ENCODE data around the gene SAMD4A. TPM values are rescaled to one million over a fixed set of nuclear protein-coding genes. Genes with fewer than 3 reads are reported as not detected.

Gene SAMD4A
- total and polyA plus RNA-seq, 12 donors, result 14.0 to 284 (median 191) TPM

DNA sequence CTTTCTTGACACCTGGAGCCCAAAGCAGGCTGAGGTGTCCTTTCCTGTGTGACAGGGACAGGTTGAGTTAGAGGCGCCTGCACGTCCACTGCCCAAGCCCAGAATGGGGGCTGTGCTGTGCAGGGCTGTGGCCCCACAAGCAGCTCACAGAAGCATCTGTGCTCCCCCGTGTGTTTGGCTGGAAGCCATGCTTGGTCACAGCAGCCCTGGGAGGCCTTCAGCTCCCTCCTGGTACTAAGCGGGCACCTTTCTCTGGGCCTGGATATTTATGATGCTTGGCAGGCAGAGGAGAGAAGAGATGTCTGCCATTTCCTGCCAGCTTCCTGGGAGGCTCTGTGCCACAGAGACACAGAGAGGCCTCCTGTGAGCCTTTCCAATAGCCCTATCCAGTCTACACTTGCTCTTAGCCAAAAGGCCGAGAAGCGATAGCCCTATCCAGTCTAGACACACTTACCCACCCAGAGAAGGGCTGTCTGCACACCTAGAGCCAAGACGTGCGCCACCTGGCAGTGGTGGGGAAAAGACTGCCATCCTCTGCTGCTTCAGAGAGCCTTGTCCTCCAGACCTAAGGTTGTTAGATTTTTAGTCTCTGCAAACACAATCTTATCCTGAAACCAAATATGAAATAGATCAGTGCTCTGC is 218.3 kb downstream of the SAMD4A start:
- 53 to 66% methylated on average over 8 of the region's 8 CpGs for whole genome bisulfite sequencing, 2 donors
- Histone ChIP-seq H3K4me1 (peaks cover 0 to 59% (median 37%) of the 10 kb centered on the region in 9 donors), H3K36me3 (peaks cover 0 to 94% (median 26%) of the 10 kb centered on the region in 9 donors), H3K27ac (peak overlapping the region; percentile 78 to 98 (median 92)), H3K9me3 (no peaks in the 10 kb centered on the region), H3K4me3 (peak overlapping the region in 7 of 10 donors; percentile 1 to 33 (median 19)), H3K27me3 (no peaks in the 10 kb centered on the region)
- intact Hi-C loops (cut with DNase I), result no loop called here
- no peak for DNase-seq
- TF ChIP-seq, protein P1, sequence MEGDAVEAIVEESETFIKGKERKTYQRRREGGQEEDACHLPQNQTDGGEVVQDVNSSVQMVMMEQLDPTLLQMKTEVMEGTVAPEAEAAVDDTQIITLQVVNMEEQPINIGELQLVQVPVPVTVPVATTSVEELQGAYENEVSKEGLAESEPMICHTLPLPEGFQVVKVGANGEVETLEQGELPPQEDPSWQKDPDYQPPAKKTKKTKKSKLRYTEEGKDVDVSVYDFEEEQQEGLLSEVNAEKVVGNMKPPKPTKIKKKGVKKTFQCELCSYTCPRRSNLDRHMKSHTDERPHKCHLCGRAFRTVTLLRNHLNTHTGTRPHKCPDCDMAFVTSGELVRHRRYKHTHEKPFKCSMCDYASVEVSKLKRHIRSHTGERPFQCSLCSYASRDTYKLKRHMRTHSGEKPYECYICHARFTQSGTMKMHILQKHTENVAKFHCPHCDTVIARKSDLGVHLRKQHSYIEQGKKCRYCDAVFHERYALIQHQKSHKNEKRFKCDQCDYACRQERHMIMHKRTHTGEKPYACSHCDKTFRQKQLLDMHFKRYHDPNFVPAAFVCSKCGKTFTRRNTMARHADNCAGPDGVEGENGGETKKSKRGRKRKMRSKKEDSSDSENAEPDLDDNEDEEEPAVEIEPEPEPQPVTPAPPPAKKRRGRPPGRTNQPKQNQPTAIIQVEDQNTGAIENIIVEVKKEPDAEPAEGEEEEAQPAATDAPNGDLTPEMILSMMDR (IDR thresholded peaks at IDR 0.05), result peak in 1 of 9 donors; percentile 3
- ATAC-seq, result peak; percentile 1 to 49 (median 15)

DNA sequence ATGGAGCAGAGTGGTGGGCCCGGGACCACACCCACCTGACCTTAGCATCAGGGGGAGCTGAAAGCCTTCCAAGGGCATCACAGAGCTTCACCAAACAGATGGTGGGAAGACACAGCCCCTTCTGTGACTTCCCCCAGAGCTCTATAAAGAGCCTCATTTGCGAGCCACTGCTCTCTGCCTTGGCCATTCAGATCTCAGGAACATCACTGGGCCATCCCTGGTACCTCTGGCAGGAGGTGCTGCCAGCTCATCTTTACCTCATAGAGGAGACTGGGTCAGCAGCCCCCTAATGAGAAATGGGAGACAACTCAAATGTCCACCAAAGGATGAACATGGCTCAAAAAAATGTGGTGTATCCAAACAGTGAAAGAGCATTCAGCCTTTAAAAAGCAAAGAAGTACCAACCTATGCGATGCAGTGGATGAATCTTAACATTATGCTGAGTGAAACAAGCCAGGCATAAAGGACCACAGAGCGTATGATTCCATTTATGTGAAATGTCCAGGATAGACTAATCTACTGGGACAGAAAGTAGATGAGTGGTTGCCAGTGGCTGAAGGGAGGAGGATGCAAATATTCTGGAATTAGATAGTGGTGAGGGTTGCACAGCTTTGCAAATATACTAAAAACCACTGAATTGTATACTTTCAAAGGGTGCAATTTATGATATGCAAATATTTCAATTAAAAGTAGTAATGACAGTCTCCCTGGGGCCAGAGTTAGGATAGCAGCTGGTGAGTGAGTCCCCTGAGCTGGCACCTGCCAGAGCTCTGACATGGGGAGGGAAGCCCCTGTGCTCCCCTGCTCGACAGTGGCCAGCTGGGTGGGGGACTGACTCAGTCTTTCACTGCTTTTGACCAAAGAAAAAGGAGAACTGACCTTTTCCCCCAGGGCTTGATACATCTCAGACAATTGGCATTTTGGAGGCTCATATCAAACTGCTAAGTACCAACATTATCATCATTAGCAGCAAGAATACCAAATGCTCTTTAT is 219.1 kb downstream of the SAMD4A start:
- DNase-seq (no peak), ATAC-seq (no peak)
- peak overlapping the region in 6 of 10 donors; percentile 7 to 33 (median 22) for H3K4me3 ChIP-seq
- H3K4me1 ChIP-seq, result peaks cover 0 to 59% (median 37%) of the 10 kb centered on the region in 9 donors
- H3K27me3 ChIP-seq, result no peaks in the 10 kb centered on the region
- peak overlapping the region; percentile 78 to 98 (median 92) for H3K27ac ChIP-seq
- 68 to 78% methylated on average over 5 of the region's 5 CpGs for WGBS, 2 donors
- no peaks in the 10 kb centered on the region for H3K9me3 ChIP-seq
- intact Hi-C loops (cut with DNase I), result no loop called here
- TF ChIP-seq, protein P1 (IDR thresholded peaks at IDR 0.05), result no peak
- H3K36me3 ChIP-seq, result peaks cover 0 to 93% (median 24%) of the 10 kb centered on the region in 9 donors

DNA sequence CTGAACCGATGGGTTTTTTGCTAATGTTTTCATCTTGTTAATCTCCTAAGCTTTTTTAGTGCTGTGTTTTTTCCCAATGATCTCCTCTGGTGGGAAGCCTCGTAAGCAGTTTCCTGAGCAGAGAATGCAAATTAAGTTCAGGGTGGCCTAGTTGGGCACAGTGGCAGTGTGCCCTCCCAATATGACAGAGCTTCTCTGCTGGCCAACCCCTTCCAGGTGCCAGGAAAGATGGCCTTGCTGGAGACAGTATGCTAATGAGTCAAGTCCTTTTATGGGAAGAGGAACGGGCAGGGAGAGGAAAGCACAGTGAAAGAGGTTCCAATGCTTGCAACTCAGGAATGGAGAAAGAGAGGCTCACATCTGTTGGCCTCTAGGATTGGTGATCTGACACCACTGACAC is 219.9 kb downstream of the SAMD4A start:
- intact Hi-C loops (cut with DNase I), result no loop called here
- Histone ChIP-seq H3K9me3 (no peaks in the 10 kb centered on the region), H3K27ac (peak overlapping the region in 9 of 10 donors; percentile 3 to 98 (median 90)), H3K36me3 (peaks cover 0 to 90% (median 22%) of the 10 kb centered on the region in 9 donors), H3K27me3 (no peaks in the 10 kb centered on the region), H3K4me1 (peaks cover 0 to 59% (median 37%) of the 10 kb centered on the region in 9 donors), H3K4me3 (peak overlapping the region in 1 of 10 donors; percentile 33)
- 53 to 67% methylated on average over 3 of the region's 3 CpGs for WGBS, 2 donors
- ATAC-seq (peak in 5 of 8 donors; percentile 18 to 37 (median 29)), DNase-seq (no peak)
- TF ChIP-seq, protein P1 (IDR thresholded peaks at IDR 0.05), result no peak

DNA sequence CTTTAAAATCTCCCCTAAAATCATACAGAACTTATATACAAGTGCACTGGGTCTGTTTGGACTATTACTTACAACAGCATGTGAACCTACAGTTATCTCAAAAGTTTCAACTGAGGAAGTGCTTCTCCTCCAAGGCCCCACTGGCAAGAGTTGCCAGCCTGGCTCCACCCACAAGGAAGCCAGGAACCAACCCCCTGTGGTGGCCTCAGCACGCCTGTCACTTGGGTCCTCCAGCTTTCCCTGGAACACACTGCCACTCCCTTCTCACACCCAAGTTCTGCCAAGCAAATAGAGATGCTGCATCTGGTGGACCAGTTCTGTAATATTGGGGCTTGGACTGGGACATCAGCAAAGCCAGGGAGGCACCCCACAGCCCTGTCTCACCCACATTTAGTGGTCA is 220.3 kb downstream of the SAMD4A start:
- Histone ChIP-seq H3K9me3 (no peaks in the 10 kb centered on the region), H3K4me3 (no peak overlapping the region), H3K27me3 (no peaks in the 10 kb centered on the region), H3K27ac (peak overlapping the region in 8 of 10 donors; percentile 3 to 98 (median 91)), H3K4me1 (peaks cover 0 to 59% (median 37%) of the 10 kb centered on the region in 9 donors), H3K36me3 (peaks cover 0 to 90% (median 22%) of the 10 kb centered on the region in 9 donors)
- TF ChIP-seq, protein P1 (IDR thresholded peaks at IDR 0.05), result no peak
- WGBS, 2 donors, result 33 to 49% methylated on average over 1 of the region's 1 CpG
- ATAC-seq (peak in 1 of 8 donors; percentile 18), DNase-seq (peak in 1 of 2 donors; percentile 46)
- intact Hi-C loops (cut with DNase I), result no loop called here

Data from heart right ventricle (tissue), 16 donors.